GM04503 (cell line): ENCODE results near the gene MMP2.

ENCODE experiments used
- DNase-seq: peaks from one replicate; pipeline ENCODE4 v3.0.0-alpha.2; 2012; ENCODE audit warnings: low read depth

The MMP2 gene

DNA sequence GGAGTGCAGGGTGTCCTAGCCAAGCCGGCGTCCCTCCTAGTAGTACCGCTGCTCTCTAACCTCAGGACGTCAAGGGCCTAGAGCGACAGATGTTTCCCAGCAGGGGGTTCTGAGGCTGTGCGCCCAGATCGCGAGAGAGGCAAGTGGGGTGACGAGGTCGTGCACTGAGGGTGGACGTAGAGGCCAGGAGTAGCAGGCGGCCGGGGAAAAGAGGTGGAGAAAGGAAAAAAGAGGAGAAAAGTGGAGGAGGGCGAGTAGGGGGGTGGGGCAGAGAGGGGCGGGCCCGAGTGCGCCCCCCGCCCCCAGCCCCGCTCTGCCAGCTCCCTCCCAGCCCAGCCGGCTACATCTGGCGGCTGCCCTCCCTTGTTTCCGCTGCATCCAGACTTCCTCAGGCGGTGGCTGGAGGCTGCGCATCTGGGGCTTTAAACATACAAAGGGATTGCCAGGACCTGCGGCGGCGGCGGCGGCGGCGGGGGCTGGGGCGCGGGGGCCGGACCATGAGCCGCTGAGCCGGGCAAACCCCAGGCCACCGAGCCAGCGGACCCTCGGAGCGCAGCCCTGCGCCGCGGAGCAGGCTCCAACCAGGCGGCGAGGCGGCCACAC, at the start of gene MMP2:
Gene MMP2 (plus strand): TSS at position 372 of the 603 bp plus-strand sequence. CDS start 282 bp downstream, outside the sequence.
- no peak for DNase-seq

- no peak for DNase-seq
Measured at GRCh38 chr16:55433030-55433429, 46.0 kb upstream of the MMP2 start.

DNA sequence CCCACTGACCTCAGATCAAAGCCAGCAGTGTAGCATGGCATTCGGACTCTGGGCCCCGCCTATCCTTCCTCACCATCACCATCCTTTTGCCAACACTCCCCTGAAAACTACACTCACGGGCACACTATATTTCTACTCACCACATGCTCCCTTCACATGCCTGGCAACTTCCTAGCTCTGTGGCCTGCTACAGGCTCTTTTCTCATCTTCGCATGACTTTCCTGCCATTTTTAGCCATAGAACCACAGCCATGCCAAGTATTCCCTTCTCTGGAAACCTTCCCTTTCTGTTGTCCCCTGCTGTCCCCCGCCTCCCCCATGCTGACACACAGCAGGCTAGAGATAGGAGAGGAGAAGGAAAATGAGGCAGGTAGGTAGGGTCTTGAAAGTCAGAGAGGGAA, 45.5 kb upstream of the MMP2 start:
- no peak for DNase-seq

- DNase-seq: no peak
Measured at GRCh38 chr16:55434000-55434399, 45.0 kb upstream of the MMP2 start.

DNA sequence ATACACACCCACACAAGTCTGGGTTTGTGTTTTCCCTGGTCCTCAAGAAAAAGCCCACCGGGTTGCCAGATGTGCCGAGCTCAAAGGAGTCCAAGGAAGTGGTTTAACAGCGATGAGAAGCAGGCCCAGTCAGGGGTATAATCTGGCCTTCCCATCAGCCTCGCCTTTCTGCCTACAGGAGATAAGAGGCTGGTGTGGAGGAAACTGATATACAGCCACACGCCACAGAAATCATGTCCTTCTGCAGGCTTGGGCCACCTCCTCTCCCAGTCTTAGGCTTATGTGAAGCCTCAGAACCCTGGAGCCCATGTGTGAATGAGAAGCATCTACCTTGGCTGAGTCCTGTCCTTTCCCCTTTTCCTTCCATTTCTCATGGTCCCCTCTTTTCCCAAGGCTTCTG, 43.6 kb upstream of the MMP2 start:
- DNase-seq: no peak

- DNase-seq: no peak
Measured at GRCh38 chr16:55436587-55436986, 42.4 kb upstream of the MMP2 start.

GRCh38 chr16:55437625-55438024, 41.4 kb upstream of the MMP2 start:
- DNase-seq: peak; percentile 51

- DNase-seq: no peak
Measured at GRCh38 chr16:55438281-55438680, 40.7 kb upstream of the MMP2 start.

GRCh38 chr16:55439101-55439690, 39.8 kb upstream of the MMP2 start:
- DNase-seq: peak; percentile 5

DNA sequence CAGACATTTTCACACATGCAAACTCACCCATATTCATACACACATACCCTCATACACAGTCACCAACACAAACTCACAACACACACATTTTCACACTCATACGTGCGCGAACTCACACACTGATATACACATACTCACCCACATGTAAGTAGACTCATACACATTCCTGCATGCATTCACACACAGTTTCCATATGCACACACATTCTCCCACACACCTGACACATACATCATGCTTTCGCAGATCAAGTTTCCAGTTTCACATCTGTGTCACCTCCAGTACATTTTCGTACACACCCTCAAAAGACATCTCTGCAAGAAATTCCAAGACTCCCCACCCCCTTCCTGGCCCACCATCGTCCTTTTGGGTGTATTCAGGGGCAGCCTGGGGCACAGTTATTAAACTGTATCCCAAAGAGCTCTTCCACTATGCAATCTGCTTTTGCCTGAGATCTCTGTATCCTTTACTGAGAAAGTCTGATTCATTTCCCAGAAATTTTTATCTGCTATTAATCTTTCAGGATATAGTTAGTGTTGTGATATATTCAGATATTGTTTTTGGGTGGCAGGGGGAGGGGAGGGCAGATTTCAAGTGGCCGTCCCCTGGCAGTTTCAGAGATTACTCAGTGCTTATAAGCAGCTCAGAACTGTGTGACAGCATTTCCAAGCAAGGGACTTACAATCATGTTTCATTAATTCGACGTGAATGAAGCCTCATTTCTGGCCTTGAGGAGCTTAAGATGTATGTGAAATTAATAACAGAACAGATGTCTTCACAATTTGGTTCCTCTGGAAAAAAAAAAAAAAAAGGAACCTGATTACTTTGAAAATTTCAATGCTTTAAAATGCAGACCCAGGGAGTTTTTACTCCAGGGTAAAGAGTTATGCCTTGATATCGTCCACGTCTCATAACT, 35.3 kb upstream of the MMP2 start:
- no peak for DNase-seq

DNA sequence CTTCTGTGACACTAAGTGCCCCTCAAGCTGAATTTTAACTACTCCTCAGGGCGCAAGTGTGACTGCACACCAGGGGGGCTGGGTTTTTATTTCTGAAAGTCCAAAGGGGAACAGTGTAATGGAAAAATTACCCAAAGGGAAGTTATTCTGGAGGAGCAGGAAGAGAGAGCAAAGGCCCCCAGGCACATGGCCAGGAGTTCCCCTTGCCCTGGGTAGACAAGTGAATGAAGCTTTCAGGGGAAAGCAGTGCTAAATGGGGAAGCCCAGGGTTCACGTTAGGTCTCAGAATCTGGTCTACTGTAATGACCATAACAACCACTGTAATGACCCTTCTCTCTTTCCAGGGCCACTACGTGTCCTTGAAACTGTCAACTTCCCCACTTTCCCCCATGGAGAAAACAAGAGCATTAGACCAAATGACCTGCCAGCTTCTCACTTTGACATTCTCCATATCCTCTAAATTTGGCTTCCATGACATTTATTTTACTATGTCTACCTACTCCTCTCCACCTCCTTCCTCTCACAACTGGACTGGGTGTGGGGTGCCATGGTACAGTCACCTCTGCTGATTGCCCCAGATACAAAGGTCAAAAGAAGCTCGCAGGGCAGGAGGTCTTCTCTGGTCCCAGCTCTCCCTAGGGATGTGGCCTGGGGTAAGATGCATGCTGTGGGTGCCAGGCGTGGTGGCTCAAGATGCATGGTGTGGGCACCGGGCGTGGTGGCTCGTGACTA, 34.1 kb upstream of the MMP2 start:
- DNase-seq: no peak

- DNase-seq: no peak
Measured at GRCh38 chr16:55447231-55447630, 31.8 kb upstream of the MMP2 start.

GRCh38 chr16:55452996-55453395, 26.0 kb upstream of the MMP2 start:
- no peak for DNase-seq

DNA sequence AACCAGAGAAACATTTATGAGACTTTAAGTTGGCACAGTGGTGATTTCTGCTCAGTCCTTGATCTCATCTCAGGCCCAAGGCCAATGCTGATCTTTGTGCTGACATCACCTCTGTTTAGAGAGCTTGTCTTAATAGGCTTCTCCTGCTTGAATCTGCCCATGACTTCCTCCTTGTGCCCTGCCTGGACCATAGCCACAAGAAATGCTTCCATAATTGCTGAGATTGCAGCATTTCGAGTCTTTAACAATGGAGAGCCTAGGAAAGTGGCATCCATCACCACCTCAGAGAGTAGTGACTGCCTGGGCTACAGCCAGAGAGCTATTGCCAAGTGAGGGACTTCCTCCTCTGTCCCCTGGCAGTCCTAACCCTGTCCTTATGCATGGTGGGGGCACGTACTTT, 25.1 kb upstream of the MMP2 start:
- no peak for DNase-seq

DNA sequence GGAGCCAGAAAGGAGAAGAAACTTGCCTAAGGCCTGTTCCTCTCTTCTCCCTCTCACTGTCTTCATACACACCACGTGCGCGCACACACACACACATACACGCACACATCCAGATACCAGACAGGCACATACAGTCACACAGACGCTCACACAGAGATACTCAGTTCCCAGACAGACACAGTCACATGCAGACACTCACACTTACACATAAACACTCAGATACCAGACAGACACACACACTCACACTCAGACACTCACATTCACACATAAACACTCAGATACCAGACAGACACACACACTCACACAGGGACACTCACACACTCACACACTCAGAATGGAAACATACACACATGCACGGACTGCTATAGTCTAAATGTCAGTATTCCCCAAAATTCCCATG, 24.1 kb upstream of the MMP2 start:
- DNase-seq: no peak

DNA sequence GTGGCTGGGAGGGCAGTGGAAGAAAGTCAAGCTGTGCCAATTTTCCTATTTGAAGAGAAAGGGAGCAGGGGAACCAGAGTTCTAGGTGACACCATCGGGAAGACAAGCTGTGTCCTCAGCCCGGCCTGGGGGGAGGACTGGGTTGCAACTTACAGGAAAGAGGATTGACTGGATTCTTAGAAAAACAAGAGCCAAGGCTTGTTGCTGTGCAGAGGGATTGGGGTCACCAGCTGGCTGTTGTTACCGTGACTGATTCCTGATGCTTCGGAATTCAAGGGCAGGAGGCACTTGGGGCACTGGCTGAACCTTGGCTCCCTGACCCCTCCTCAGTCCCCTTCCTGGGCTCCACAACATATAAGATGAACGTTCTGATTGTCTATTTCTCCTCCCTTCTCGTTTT, 16.8 kb upstream of the MMP2 start:
- no peak for DNase-seq

DNA sequence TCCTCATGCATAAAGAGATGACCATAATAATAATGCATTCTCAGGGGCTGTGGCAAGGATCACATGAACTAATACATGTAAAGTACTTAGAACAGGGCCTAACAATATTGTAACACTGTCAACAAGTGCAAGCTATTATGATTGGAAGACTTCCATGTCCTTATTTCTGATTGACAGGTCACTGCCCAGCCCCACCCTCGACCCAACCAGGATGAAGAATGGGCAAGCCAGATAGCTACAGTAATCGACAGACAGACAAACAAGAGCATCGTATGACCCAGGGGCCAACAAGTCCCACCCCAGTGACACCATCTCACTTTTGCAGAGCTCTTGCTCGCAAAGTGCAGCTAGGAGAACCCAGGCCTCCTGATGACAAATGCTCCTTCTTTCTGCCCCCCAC, 14.6 kb upstream of the MMP2 start:
- no peak for DNase-seq

- DNase-seq: no peak
Measured at GRCh38 chr16:55465077-55465896, 13.7 kb upstream of the MMP2 start.

GRCh38 chr16:55466209-55466608, 12.8 kb upstream of the MMP2 start:
- no peak for DNase-seq

DNA sequence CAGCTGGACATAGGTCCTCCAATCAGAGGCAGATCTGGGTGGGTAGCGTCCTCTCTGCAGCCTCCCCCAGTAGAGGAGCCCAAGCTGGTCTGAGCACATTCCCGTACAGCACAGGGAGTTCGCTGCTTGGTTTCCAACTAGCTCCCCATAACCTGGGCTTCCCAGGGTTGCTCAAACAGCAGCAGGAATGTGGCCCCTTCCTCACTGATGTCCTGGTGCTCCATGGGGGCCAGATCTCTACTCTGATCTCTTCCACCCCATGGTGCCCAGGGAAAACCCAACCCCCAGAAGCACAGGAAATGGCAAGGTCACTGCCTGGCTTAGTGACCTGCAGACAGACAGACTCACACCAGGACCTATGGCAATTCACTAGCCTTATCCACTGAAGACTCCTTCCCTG, 11.1 kb upstream of the MMP2 start:
- no peak for DNase-seq

DNA sequence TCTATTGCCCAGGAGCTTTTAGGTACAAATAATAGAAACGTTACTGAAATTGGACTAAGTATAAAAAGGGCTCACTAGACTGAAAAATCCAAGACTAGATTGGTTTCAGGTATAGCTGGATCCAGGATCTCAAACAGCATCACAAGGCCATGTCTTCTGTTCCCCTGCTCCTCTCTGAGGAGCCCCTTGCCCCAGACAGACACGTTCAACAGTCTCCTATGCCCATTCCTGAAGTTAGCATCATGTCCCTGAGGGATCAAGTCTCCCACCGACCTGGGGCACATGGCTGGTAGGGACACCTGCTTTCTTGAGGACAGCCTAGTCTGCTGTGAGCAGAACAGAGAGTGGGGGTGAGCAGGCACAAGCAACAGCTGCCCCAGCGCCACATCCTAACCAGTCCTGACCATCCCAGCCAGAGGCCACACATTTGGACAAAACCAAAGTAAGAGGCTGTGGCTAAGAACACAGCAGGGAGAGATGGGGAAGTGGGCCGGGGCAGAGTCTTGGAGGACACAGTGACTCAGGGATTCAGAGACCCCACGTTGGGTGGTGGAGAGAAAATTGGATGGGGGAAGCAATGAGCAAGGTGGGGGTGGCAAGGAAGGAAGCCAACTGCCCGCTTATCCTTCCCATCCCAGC, 10.5 kb upstream of the MMP2 start:
- no peak for DNase-seq
